Stimulated activated CD8-positive, alpha-beta memory T cell treated with anti-CD3 and anti-CD28 coated beads, Interleukin-2, amount 100 ng/mL, for 1 hour (primary cell): Measurements from ENCODE around the gene TBCD.

ENCODE experiments used
- DNase-seq, 2 donors: peaks; one replicate each; pipeline ENCODE4 v3.0.0-alpha.2; 2020; ENCODE audit warnings: low read depth in 2 of 2

The TBCD gene

DNA sequence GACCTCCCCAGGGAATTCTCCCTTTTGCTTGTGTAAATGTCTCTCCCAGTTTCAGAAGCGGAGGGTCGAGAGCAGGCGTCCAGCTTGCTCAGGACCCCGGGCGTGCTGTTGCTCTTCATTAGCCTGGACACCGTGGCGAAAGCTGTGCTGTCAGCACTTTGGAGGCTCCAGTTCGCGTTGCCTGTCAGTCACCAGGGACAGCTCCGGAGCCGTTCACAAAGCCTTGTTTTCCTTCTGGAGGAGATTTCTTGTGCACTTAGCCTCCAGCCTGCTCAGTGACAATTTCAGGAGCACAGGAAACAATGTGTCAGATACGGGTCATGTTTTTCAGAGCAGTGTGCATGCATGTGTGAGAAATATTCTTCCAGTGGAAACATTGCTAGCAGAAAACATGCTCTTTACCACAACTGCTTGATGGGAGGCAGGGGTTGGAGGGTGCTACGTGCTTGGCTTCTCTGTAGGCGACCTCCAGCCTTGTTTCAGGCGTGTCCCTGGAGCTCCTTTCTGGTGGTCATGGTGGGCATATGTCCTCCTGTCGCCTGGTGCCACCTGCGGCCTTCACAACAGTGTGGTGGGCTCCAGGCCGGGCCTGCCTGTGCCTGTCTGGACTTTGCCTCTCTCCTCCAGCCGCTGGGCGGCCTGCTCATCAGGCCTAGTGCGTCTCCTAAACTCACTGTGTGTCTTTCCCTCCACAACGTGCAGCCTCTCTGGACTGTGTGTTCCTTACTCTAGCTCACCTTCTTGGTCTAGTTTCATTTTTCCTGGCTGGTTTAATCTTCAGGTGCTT lies 59.0 kb downstream of the TBCD start:
- DNase-seq, result no peak

DNA sequence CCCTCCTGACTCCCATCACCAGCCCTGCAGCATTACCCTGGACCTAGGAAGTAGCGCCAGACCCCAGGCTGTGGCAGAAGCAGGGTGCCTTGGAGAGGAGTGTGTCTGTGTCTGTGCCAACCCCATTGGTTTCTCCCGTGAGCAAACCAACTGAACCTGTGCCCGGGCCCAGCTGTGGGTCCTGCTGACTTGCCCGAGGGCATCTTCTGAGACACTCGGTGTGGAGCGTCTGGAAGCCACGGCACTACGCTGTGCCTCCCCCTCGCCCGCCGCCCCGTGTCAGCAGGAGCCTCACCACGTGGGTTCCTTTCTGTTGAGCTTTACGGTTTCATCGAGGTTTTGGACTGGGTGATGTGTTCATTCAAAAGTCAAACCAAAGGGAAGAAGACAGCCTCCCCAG lies 60.2 kb downstream of the TBCD start:
- DNase-seq, result no peak

DNA sequence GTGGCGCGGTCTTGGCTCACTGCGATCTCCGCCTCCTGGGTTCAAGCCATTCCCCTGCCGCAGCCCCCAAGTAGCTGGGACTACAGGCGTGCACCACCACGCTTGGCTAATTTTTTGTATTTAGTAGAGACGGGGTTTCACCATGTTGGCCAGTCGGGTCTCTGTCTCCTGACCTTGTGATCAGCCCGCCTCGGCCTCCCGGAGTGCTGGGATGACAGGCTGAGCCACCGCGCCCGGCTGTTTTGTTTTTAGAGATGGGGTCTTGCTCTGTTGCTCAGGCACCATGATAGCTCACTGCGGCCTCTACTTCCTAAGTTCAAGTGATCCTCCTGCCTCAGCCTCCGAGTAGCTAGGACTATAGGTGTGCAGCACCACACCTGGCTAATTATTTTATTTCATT lies 60.7 kb downstream of the TBCD start:
- no peak for DNase-seq

DNA sequence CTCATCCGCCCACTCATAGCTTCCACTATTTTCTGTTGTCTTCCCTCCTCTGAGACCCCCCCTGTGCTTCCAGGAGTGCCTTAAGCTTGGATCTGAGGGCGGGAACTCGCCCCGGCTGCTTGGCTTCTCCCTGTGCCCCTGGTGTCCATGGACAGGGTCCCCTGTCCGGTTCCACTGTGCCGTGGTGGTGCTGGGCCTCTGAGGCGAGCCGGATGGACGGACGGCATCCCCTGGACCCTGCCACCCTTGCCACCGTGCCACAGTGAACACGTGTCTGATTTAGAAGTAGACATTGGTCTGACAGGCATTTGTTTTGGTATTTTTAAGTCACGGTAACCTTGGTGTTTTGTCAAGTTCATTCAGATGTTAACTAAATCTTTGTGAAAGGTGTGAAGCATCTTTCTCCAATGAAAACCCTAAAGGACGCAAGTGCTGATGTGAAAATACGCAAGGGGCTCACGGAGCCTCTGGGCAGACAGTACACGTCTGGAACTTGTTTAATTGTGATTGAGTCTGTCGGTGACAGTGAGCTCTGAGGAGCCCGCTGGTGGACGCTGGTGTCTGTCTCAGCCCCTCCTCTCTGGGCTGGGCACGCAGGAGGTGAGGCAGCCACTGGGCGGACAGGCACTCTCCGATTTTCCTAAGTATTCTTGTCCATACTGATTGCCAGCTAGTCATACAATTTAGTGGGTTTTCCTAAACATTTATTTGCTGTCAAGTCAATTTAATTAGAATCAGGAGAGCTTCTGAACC lies 61.6 kb downstream of the TBCD start:
- no peak for DNase-seq

DNA sequence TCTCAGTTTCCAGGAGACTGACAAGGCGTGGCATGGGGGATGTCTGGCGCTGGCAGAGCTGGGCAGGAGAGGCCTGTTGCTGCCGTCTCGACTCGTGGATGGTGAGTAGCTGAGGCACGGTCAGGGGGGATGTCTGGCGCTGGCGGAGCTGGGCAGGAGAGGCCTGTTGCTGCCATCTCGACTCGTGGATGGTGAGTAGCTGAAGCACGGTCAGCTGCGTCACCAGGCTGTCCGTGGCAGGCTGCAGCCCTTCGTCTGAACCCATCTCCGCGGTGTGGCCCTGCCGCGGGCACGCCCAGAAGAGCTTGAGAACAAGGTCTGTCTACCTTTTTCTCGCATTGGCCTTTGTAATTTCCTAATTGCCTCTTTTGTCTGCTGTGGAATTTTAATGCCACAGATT lies 63.0 kb downstream of the TBCD start:
- DNase-seq, result no peak

DNA sequence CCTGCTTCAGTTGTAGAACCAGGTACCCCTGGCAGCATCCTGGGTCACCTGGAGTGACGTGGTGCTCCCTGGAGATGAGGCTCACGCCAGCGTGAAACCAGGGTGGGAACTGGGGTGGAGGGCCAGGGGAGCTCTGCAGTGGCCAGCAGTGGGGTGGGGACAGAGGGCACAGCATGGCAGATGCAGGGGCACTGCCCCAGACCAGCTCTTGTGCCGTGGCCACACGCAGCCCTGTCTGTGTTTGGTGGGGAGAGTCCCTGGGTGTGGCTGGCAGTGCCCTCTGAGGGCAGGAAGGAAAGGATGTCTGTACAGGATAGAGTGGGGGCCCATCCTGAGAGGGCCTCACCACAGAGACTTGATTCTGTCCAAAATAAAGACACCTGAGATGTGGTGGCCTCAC lies 63.5 kb downstream of the TBCD start:
- no peak for DNase-seq

DNA sequence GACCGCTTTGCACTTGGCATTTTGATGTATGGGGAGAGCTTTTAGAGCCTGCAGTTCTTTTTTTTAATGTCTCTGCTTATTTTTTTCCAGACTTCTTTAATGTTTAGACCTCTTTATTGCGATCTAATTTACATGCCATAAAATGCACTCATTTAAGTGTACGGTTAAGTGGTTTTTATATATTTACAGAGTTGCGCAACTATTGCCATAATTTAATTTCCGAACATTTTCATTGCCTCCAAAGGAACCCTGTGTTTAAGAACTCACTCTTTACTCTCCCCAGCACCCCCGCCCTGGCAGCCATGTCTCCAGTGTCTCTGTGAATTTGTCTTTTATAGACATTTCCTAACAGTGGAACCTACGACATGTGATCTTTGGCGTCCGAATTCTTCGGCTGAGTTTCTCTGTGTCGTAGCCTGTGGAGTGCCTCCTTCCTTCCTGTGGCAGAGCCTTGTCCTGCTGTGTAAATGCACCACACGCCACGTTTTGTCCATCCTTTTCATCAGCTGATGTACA lies 64.0 kb downstream of the TBCD start:
- no peak for DNase-seq

DNA sequence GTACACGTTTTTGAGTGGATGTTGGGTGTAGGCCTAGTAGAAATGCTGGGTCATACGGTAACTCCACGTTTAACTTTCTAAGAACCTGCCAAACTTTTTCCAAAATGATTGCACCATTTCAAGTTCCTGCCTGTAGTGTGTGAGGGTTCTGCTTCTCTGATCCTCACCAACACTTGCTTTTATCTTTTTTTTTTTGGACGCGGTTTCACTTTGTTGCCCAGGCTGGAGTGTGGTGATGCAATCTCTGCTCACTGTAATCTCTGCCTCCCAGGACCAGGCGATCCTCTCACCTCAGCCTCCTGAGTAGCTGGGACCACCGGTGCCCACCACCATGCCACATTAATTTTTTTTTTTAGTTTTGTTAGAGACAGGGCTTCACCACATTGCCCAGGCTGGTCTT lies 64.5 kb downstream of the TBCD start:
- DNase-seq, result no peak

DNA sequence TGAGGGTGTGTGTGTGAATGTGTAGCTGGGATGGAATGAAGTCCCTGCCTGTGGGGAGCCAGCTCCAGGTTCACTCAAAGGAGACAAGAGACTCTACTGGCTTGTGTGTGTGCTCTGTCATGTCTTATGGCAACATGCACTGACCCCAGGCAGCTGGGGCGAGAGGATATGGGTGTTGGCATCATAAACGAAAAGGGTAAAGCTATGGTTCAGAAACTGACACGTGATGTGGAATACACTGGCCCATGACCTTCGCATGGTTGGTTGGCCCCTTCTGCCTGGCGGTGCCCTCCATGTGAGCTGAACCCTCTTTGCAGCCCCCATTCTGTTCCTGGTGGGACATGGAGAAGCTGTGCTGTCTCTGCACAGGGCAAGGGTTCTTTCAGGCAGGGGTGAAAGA lies 66.1 kb downstream of the TBCD start:
- DNase-seq, result no peak

DNA sequence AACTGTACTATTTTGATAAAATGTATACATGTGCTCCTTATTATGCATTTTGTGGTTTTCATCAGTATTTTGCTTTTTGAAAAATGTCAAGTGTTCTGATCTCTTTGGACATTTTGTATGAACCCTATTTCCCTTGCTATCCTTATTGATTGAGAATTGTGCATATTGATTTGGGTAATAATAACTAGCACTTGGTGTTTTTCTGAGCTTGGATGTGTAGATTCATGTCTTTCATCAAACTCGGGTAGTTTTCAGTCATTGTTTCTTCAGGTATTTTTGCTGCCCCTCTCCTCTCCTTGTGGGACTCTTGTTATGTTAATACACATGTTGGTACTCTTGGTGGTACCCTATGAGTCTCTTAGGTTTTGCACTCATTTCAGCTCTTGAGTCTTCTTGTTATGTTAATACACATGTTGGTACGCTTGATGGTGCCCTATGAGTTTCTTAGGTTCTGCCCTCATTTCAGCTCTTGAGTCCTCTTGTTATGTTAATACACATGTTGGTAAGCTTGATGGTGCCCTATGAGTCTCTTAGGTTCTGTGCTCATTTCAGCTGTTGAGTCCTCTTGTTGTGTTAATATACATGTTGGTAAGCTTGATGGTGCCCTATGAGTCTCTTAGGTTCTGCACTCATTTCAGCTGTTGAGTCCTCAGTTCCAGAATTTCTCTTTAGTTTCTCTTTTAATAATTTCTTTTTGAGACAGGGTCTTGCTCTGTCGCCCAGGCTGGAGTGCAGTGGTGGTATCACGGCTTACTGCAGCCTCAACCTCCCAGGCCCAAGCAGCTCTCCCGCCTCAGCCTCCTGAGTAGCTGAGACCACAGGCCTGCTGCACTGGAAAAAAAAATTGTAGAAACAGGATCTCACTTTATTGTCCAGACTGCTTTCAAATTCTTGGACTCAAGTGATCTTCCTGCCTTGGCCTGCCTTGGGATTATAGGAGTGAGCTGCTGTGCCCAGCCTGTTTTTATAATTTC lies 68.7 kb downstream of the TBCD start:
- DNase-seq, result no peak

DNA sequence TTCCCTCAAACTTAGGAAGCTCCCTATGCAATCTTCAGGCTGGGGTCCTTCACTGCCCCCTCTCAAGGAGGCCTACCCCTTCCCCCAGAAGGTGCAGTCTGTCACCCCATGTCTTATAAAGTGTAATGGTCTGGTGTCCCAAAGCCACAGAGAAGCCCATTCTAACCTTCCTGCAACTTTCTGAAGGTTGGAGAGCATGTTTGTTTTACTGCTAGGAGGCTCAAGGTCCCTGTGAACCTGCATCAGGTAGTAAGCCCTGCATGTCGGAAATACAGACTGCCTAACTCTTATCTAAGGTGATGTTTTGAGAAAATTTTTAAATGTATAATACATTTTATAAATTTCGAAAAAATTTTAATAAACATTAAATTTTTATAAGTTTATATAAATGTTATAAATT lies 69.7 kb downstream of the TBCD start:
- no peak for DNase-seq

DNA sequence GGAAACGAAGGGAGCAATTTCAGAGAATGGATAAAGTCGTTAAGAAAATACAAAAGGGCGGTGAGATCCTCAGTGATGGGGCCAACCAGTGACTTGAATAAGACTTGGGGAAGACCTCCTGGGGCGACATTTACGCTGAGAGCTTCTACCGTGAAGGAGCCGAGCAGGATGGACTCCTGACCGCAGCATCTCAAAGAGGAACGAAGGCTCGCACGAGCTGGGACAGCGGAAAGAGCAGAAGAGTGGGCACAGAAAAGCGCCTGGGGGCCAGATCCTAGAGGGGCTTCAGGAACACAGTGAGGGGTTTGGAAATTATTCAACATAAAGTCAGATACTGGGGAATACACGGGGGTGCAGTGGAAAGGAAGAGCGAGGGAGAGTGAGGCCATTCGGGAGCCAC lies 70.4 kb downstream of the TBCD start:
- no peak for DNase-seq

DNA sequence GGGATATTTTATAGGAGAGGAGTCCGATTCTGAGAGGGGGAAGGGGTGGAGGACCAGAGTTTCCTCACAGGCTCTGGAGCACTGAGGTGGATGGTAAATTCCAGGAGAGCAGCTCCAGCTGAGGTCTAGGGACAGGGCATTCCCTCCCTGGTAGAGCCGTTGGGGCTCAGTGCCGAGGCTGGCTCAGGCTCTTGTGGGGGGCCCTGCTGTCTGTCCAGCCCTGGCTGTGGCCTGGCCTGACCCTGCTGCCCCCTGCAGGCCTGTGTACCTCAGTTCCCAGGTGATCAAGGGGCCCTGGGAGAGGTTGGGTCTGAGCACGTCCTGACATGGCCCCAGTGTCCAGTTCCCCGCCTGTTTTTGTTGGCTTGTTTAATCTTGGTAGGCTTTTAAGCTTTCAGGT lies 71.1 kb downstream of the TBCD start:
- DNase-seq, result no peak

DNA sequence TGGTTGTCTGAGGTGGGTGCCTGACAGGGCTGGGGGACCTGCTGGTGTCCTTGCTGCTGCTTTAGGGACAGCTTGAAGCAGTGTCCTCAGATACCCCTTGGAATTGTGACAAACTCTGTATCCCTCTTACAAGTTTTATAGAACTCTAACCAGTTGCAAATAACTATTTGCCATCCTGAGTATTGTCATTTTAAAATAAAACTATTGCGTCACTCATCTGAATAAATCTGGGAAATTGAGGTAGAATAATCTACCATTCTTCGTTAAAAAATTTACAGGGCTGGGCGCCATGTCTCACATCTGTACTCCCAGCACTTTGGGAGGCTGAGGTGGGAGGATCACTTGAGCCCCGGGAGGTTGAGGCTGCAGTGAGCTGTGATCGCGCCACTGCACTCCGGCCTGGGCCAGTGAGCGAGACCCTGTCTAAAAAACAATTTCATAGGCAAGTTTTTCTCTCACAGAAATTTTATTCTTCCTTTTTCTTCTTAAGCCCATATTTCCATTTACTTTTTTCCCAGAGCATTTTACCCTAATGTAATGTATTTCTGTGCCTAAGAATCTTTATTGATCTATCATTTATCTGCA lies 73.8 kb downstream of the TBCD start:
- no peak for DNase-seq

DNA sequence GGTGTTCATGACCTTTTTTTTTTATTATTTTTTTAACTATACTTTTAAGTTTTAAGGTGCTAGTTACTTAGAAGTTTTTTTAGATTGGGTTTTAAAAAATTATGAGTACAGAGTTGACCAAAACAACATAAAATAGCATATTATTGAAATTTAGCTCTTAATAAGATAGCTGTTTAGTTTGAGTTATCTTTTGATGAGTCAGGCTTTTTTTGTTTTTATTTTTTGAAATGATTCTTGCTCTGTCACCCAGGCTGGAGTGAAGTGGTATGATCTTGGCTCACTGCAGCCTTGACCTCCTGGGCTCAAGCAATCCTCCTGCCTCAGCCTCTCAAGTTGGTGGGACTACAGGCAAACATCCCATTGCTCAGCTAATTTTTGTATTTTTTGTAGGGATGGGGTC lies 74.3 kb downstream of the TBCD start:
- DNase-seq, result no peak

DNA sequence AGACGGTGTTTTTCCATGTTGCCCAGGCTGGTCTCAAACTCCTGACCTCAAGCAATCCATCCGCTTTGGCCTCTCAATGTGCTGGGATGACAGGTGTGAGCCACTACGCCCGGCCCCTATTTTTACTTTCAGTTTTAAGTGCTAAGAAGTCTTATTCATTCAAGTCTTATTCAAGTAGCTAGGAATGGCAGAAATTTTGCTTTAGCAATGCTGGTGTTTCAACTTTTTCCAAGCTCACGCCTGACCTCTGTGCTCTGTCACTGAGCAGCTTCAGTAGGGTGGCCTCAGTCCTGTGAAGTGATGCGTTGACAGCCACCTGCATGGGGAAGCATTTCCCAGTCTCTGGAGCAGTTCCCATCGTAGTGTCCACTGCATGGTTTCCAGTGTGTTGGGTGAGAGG lies 75.1 kb downstream of the TBCD start:
- no peak for DNase-seq

DNA sequence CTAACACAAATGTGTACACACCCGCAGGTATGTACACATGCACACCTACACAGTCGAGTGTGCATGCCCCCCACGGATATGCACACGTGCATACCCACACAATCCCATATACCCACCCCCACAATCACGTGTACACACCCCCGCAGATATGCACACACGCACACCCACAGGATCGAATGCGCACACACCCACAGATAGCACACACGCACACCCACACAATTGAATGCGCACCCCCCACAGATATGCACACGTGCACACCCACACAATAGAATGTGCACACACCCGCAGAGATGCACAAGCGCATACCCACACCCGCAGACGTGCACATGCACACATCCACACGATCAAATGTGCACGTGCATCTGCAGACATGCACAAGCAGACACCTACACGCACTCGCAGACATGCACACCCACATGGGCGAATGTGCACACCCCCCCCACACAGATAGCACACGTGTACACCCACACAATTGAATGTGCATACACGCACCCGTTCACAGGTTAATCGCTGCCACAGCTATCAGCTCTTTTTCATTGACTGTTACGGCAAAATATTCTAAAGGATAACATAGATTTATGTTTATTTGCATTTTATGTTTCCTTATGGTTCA lies 77.1 kb downstream of the TBCD start:
- no peak for DNase-seq

DNA sequence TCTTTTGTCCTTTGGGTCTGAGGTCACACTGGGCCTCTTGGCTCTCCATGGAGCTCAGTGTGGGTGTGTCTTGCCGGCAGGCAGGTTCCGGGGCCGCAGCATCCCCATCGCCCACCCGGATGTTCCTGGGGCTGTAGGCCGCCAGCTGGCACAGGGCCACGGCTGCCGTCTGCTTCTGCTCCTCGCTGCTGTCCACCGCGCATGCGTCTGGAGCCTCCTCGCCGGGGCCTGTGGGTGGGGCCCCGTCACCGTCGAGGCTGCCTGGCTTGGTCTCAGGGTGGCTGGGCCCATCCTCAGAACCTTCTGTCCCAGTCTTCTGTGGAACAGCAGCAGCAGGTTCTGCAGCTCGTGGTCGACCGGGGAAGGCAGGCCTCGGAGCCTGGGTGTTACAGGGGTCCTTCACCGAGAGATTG lies 78.4 kb downstream of the TBCD start:
- DNase-seq, result no peak

DNA sequence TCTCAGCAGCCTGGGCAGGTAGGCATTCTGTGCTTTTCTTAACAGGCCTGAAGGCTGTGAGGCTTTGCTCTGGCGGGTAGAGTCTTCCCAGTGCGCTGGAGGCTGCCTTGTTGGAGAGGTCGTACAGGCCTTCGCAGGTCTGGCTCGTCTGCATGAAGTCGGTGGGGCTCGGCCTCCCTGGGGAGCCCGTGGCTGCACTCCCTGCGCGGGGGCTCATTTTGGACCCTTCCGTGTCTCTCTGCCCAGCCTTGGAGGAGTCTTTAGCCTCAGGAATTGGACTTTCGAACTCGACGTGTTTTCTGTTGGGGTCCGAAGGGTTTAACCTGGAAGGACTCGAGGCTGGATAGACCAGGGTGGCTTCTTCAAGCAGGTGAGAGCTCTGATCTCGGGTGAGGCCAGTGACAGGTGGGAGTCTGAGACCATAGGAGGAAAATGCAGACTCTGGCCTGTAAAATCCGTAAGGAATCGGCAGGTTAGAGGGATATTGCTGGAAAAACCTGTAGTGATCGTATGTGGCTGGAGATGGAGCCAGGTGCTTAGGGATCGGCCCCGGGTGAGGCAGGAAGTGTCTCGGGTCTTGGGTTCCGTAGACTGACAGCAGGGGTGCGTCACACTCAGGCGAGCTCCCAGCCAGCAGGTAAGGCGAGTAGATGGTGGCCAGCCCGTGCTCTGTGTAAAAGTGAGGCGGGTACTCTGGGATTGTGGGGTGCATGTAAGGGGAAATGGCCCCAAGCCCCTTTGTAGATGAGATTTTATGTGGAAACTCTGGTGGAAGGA lies 79.4 kb downstream of the TBCD start:
- no peak for DNase-seq

DNA sequence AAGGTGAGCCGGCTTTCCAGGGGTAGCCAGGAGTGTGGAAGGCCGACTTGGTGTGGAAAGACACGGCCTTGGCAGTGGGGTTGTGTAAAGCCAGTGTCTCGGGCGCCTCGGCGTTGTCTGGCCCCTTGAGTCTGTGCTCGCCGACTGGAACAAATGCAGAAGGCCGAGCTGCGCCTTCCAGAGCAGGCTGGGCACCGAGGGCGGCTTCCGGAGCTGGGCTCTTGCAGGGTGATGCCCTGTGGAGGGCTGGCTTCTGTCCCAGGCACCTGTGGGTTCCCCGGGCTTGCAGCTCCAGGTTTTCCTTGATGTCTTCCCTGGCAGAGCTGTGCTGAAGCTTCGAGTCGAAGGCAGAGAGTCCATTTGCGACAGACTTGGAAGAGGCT lies 79.9 kb downstream of the TBCD start:
- DNase-seq, result no peak

DNA sequence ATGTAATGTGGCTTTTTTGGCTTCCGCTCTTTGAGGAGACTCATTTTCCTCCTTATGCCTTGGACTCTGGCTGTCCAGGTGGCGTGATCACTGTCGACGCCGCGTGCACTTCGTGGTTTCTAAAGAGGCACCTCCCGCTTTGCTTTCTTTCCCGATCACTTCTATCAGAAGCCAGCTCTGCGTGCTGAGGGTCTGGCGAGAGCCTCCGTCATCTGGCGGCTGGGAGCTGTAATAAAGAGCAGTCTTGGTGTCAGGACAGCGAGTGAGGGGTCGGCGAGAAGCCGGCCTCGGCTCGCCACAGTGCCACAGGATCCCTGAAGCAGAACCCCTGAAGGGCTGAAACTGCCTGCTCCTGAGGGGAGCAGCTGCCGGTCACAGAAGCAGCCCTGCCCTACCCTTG lies 80.5 kb downstream of the TBCD start:
- no peak for DNase-seq
